ENCODE results near the gene TNFRSF12A. TPM values are rescaled to one million over a fixed set of nuclear protein-coding genes. Genes with fewer than 3 reads are reported as not detected.

The TNFRSF12A gene
- total RNA-seq, 2 experiments from 2014 or later, result 11.8 to 13.5 TPM

GRCh38 chr16:3026003-3026378 lies 5.8 kb downstream of the TNFRSF12A start:
- ATAC-seq, result no peak
- TF ChIP-seq, protein P1, sequence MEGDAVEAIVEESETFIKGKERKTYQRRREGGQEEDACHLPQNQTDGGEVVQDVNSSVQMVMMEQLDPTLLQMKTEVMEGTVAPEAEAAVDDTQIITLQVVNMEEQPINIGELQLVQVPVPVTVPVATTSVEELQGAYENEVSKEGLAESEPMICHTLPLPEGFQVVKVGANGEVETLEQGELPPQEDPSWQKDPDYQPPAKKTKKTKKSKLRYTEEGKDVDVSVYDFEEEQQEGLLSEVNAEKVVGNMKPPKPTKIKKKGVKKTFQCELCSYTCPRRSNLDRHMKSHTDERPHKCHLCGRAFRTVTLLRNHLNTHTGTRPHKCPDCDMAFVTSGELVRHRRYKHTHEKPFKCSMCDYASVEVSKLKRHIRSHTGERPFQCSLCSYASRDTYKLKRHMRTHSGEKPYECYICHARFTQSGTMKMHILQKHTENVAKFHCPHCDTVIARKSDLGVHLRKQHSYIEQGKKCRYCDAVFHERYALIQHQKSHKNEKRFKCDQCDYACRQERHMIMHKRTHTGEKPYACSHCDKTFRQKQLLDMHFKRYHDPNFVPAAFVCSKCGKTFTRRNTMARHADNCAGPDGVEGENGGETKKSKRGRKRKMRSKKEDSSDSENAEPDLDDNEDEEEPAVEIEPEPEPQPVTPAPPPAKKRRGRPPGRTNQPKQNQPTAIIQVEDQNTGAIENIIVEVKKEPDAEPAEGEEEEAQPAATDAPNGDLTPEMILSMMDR (IDR thresholded peaks at IDR 0.05), result no peak
- ChIA-PET POLR2A (interaction anchor here (0.6 kb wide), 1 partner anchor 163 kb away, joined by 3 read pairs; no protein-coding TSS in a partner anchor), CTCF (interaction anchor here (1.4 to 10.5 kb wide), 4 partner anchors 5 to 43 kb away, joined by 3 to 135 read pairs (median 110); partner anchors contain the start of genes CLDN6, HCFC1R1, THOC6 and TNFRSF12A)
- Mint-ChIP-seq H3K27me3 (peaks cover 20% of the 10 kb centered on the region), H3K4me1 (ENCODE audit: low read depth) (peaks cover 53% of the 10 kb centered on the region), H3K27ac (no peak overlapping the region), H3K4me3 (no peak overlapping the region), H3K9me3 (no peaks in the 10 kb centered on the region), H3K36me3 (ENCODE audit: low read depth) (peaks cover 14% of the 10 kb centered on the region)
- intact Hi-C loops (cut with micrococcal nuclease), result no loop called here
- no peak for DNase-seq

DNA sequence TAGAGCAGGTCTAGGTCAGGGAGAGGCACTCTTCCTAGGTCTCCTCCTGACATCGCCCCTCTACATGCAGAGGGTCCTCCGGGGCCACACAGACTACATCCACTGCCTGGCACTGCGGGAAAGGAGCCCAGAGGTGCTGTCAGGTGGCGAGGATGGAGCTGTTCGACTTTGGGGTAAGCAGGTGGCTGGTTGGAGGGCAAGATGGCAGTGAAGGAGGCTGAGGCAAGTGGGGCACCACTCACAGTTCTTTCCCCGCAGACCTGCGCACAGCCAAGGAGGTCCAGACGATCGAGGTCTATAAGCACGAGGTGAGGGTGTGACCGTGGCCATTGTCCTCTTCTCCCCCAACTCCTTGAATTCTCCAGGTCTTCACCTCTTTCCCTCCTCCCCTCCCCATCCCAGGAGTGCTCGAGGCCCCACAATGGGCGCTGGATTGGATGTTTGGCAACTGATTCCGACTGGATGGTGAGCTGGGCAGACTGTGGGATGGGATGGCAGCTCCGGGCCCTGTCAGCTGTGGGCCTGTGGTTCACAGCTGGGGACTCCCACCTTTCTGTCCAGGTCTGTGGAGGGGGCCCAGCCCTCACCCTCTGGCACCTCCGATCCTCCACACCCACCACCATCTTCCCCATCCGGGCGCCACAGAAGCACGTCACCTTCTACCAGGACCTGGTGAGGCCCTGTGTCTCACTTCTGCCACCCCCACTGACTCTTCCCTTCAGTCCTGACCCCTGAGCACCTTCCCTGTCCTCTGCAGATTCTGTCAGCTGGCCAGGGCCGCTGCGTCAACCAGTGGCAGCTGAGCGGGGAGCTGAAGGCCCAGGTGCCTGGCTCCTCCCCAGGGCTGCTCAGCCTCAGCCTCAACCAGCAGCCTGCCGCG lies 6.7 kb downstream of the TNFRSF12A start:
- DNase-seq (no peak), ATAC-seq (no peak)
- intact Hi-C loops (cut with micrococcal nuclease), result no loop called here
- ChIA-PET POLR2A (interaction anchor here (0.6 to 1.8 kb wide), 6 partner anchors 11 to 162 kb away, joined by 3 to 6 read pairs (median 4); partner anchors contain the start of genes KREMEN2 and PAQR4), CTCF (interaction anchor here (0.8 to 10.2 kb wide), 19 partner anchors 6 to 142 kb away, joined by 4 to 135 read pairs (median 8); partner anchors contain the start of genes CLDN6, HCFC1R1, THOC6 and TNFRSF12A)
- peaks cover 45% of the 10 kb centered on the region for H3K4me1 Mint-ChIP-seq (ENCODE audit: low read depth)
- H3K36me3 Mint-ChIP-seq (ENCODE audit: low read depth), result peaks cover 14% of the 10 kb centered on the region
- H3K27me3 Mint-ChIP-seq, result peaks cover 24% of the 10 kb centered on the region
- no peak overlapping the region for H3K27ac Mint-ChIP-seq
- TF ChIP-seq, protein P1 (IDR thresholded peaks at IDR 0.05), result no peak
- H3K4me3 Mint-ChIP-seq, result no peak overlapping the region
- no peaks in the 10 kb centered on the region for H3K9me3 Mint-ChIP-seq

GRCh38 chr16:3027489-3027795 lies 7.3 kb downstream of the TNFRSF12A start:
- ChIA-PET CTCF (interaction anchor here (0.8 to 10.2 kb wide), 29 partner anchors 6 to 143 kb away, joined by 3 to 135 read pairs (median 8); partner anchors contain the start of genes CLDN6, HCFC1R1, THOC6 and TNFRSF12A), POLR2A (interaction anchor here (0.8 to 1.8 kb wide), 7 partner anchors 11 to 102 kb away, joined by 3 to 6 read pairs (median 4); partner anchors contain the start of genes KREMEN2 and PAQR4)
- TF ChIP-seq, protein P1 (IDR thresholded peaks at IDR 0.05), result no peak
- peaks cover 40% of the 10 kb centered on the region for H3K4me1 Mint-ChIP-seq (ENCODE audit: low read depth)
- H3K4me3 Mint-ChIP-seq, result no peak overlapping the region
- intact Hi-C loops (cut with micrococcal nuclease), result no loop called here
- no peak for ATAC-seq
- H3K9me3 Mint-ChIP-seq, result no peaks in the 10 kb centered on the region
- peaks cover 26% of the 10 kb centered on the region for H3K27me3 Mint-ChIP-seq
- peaks cover 14% of the 10 kb centered on the region for H3K36me3 Mint-ChIP-seq (ENCODE audit: low read depth)
- DNase-seq, result no peak
- no peak overlapping the region for H3K27ac Mint-ChIP-seq

DNA sequence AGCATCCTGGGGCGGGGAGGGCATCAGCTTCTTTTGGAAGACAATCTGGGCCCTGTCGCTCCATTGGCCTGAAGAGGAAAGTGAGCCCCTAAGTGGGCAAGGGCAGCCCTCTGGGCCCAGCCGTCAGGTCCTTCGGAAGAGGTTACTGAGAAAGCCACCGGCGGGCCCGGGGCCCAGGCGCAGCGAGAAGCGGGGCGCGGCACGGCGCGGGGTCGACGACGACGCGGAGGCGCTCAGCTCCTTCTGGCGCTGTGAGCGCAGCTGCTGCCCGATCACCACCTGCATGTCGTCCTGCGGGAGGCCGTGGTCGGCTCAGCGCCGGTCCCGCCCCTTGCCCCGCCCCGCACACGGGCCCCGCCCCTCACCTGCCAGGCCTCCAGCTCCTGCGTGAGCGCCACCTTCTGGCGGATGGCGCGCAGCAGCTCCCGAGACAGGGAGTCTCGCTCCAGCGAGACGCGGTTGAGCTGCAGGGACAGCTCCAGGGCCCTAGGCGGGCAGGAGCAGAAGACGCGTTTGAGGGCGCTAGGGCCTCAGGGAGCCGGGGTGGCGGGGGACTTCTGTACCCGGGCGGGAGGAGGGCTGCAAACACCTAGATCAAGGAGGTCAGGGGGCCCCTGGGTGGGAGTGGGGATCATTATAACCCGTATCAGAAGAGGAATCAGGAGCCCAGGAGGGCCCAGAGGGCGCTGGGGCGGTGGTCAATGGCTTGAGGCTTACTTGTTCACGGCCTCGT lies 8.0 kb downstream of the TNFRSF12A start:
- Mint-ChIP-seq H3K9me3 (no peaks in the 10 kb centered on the region), H3K36me3 (ENCODE audit: low read depth) (peaks cover 14% of the 10 kb centered on the region), H3K27ac (no peak overlapping the region), H3K4me1 (ENCODE audit: low read depth) (peaks cover 35% of the 10 kb centered on the region), H3K27me3 (peaks cover 33% of the 10 kb centered on the region), H3K4me3 (peak overlapping the region; percentile 32)
- ATAC-seq (peak; percentile 44), DNase-seq (peak; percentile 91)
- intact Hi-C loops (cut with micrococcal nuclease), result no loop called here
- TF ChIP-seq, protein P1 (IDR thresholded peaks at IDR 0.05), result peak; percentile 91
- CTCF ChIA-PET, result interaction anchor here (0.6 to 10.2 kb wide), 43 partner anchors 7 to 794 kb away, joined by 3 to 135 read pairs (median 5); partner anchors contain the start of genes CLDN6, HCFC1R1, PKMYT1 and THOC6
- POLR2A ChIA-PET, result interaction anchor here (0.7 to 1.8 kb wide), 8 partner anchors 10 to 101 kb away, joined by 3 to 6 read pairs (median 4); partner anchors contain the start of genes KREMEN2 and PAQR4

Measured in activated CD8-positive, alpha-beta T cell treated with anti-CD3 and anti-CD28 coated beads for 36 hours (primary cell).